Endothelial cell of umbilical vein (primary cell): ENCODE measurements around the gene KRTAP24-1. TPM values are rescaled to one million over a fixed set of nuclear protein-coding genes. Genes with fewer than 3 reads are reported as not detected.

Experiments
- BruUV-seq: library from RNA; stranded (reverse); fragments of 400-500 nt; replicated peaks from 2 replicates; lab custom pipeline; 2021; lab: Mats Ljungman, UMichigan
- CTCF ChIA-PET: fragments of 300-600, 350-600 bp; sonication (Branson Sonifier 250); formaldehyde crosslinking; loops from one replicate; lab custom pipeline; 2021; ENCODE audit warnings: antibody characterized with exemption, inconsistent platforms; lab: Charles Lee
- POLR2A ChIA-PET: fragments of 300-600, 350-600 bp; sonication (Branson Sonifier 250); formaldehyde crosslinking; loops from one replicate; lab custom pipeline; 2021; ENCODE audit warnings: antibody characterized with exemption, inconsistent platforms; lab: Charles Lee
- DNase-seq: peaks from one replicate; pipeline ENCODE4 v3.0.0-alpha.2; 2011; ENCODE audit warnings: low read depth, low spot score
- FAIRE-seq: peaks from 2 replicates; lab custom pipeline; 2011; peaks lifted over from hg19 to GRCh38; lab: Jason Lieb, UNC
- H2AFZ ChIP-seq: 2 replicates; pipeline ENCODE4 v1.6.0; 2012; ENCODE audit warnings: low read depth, low read length, control low read depth, inconsistent platforms
- H3K27ac ChIP-seq: 2 replicates; pipeline ENCODE4 v1.5.1; 2011; ENCODE audit warnings: low read depth, mild to moderate bottlenecking, control low read depth, low read length, moderate library complexity; ENCODE audit not compliant: insufficient read depth
- H3K27me3 ChIP-seq, 2 experiments: 2 replicates each; pipeline versions ENCODE4 v1.6.0 to v1.6.1; 2011; ENCODE audit warnings: low read length in 2 of 2, mixed read lengths in 1 of 2; ENCODE audit not compliant: control insufficient read depth in 2 of 2, insufficient read depth in 2 of 2
- H3K36me3 ChIP-seq, 2 experiments: 2 replicates in 1 of 2; 3 replicates in 1 of 2; pipeline ENCODE4 v1.5.1; 2011; ENCODE audit warnings: low read length in 2 of 2, mild to moderate bottlenecking in 1 of 2, moderate library complexity in 1 of 2; ENCODE audit not compliant: control insufficient read depth in 2 of 2, insufficient read depth in 2 of 2; ENCODE audit errors: extremely low read depth in 1 of 2
- H3K4me1 ChIP-seq: 3 replicates; pipeline ENCODE4 v1.5.1; 2011; ENCODE audit warnings: mild to moderate bottlenecking, low read length; ENCODE audit not compliant: control insufficient read depth, insufficient read depth; ENCODE audit errors: extremely low read depth
- H3K4me2 ChIP-seq: 2 replicates; pipeline ENCODE4 v1.6.1; 2011; ENCODE audit warnings: low read length, control low read depth, mixed read lengths; ENCODE audit not compliant: insufficient read depth
- H3K4me3 ChIP-seq, 3 experiments: fragments of 200-600 bp in 1 of 3; sonication (generic), shearing (Covaris generic) in 1 of 3; replicated peaks in 1 of 3; 2 replicates each; pipeline ENCODE4 v1.5.1; 2011 to 2016; ENCODE audit warnings: control low read depth in 3 of 3, low read length in 3 of 3, mild to moderate bottlenecking in 2 of 3, inconsistent platforms in 1 of 3, low read depth in 1 of 3, moderate library complexity in 1 of 3; ENCODE audit not compliant: insufficient read depth in 1 of 3
- H3K79me2 ChIP-seq: 2 replicates; pipeline ENCODE4 v1.6.0; 2012; ENCODE audit warnings: low read length, inconsistent platforms; ENCODE audit not compliant: control insufficient read depth, insufficient read depth
- H3K9ac ChIP-seq: replicated peaks from 2 replicates; pipeline ENCODE3; 2011; ENCODE audit warnings: low read length, control low read depth; ENCODE audit not compliant: insufficient read depth; ENCODE audit errors: extremely low read depth
- H3K9me1 ChIP-seq: replicated peaks from 3 replicates; pipeline ENCODE4 v1.6.0; 2011; ENCODE audit warnings: mild to moderate bottlenecking, low read length; ENCODE audit not compliant: control insufficient read depth, insufficient read depth; ENCODE audit errors: extremely low read depth
- H3K9me3 ChIP-seq: replicated peaks from 2 replicates; pipeline ENCODE4 v1.5.1; 2012; ENCODE audit warnings: low read length, inconsistent platforms; ENCODE audit not compliant: control insufficient read depth, insufficient read depth
- H4K20me1 ChIP-seq: replicated peaks from 2 replicates; pipeline ENCODE3; 2011; ENCODE audit warnings: mild to moderate bottlenecking, low read length; ENCODE audit not compliant: control insufficient read depth, insufficient read depth; ENCODE audit errors: extremely low read depth
- EZH2 ChIP-seq: IDR thresholded peaks from 2 replicates; pipeline ENCODE4 v1.6.1; 2012; ENCODE audit warnings: borderline replicate concordance, low read depth, mild to moderate bottlenecking, moderate library complexity, low read length, inconsistent platforms; ENCODE audit not compliant: severe bottlenecking
- FOS ChIP-seq: IDR thresholded peaks from 2 replicates; pipeline ENCODE4 v1.6.1; 2011; ENCODE audit warnings: mild to moderate bottlenecking, low read length, moderate library complexity, borderline replicate concordance; ENCODE audit not compliant: insufficient read depth
- JUN ChIP-seq: IDR thresholded peaks from 2 replicates; pipeline ENCODE4 v1.6.1; 2011; ENCODE audit warnings: borderline replicate concordance, low read depth; ENCODE audit not compliant: insufficient read length, insufficient read depth
- MYC ChIP-seq: IDR thresholded peaks from one replicate; pipeline ENCODE4 v1.6.1; 2011; ENCODE audit warnings: mild to moderate bottlenecking, low read depth, low read length
- POLR2A ChIP-seq: IDR thresholded peaks from 2 replicates; pipeline ENCODE4 v1.6.1; 2012; ENCODE audit warnings: low read depth, mild to moderate bottlenecking, control low read depth, low read length
- dilution Hi-C: fragments of 300-500 bp; cut with MboI; formaldehyde crosslinking; loops from one replicate; pipeline ENCODE4 v1.15.0; 2019; ENCODE audit warnings: low sequenced_read_pairs; ENCODE audit not compliant: extremely low pct_ligation_motif_present
- intact Hi-C: fragments of 100-400 bp; cut with micrococcal nuclease; formaldehyde crosslinking; loops from one replicate; pipeline ENCODE4 v1.10.0; 2022
- polyA plus RNA-seq, 4 experiments: library from polyadenylated mRNA; depleted of rRNA in 3 of 4; stranded (reverse) in 3 of 4; unstranded in 1 of 4; fragments of >200 nt; gene quantifications; 2 replicates each; pipeline versions ENCODE4 v1.2.1 to v1.2.3, GENCODE V29; 2011 to 2012; ENCODE audit warnings: missing spikeins in 1 of 4
- total RNA-seq: library from RNA; stranded (reverse); gene quantifications from 2 replicates; pipeline ENCODE4 v1.2.3, GENCODE V29; 2021
- TF ChIP-seq, protein P1 (sequence below), 2 donors: IDR thresholded peaks; 1 replicate in 1 of 2; 2 replicates in 1 of 2; pipeline ENCODE4 v1.5.1; 2011; ENCODE audit warnings: low read length in 2 of 2, mild to moderate bottlenecking in 2 of 2, moderate library complexity in 2 of 2, control low read depth in 1 of 2, inconsistent platforms in 1 of 2, low read depth in 1 of 2; ENCODE audit not compliant: insufficient read depth in 1 of 2; ENCODE audit errors: extremely low read depth in 1 of 2

KRTAP24-1 gene
- total and polyA plus RNA-seq, 2 donors (not counting 3 experiments of a cell fraction or from before 2014, with no cell fraction given) = not detected

DNA sequence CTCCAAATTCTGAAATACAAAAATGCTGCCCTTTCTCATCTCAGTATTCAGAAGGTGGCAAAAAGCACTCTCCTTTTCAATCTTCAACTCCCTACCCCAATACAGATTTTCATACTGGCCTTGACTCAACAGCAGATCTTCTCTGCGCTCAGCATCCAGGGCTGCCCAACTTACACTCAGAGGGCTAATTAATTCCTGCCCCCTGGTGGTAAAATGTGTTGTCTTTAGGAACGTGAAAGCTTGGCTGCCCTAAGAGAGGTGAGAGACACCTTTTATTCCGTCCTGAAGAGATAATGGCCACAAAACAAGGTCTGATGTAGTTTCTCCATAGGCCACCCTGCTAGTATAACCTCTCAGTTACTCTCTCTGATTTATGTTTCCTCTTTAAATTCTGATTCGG lies 25.0 kb downstream of the KRTAP24-1 start:
- no peak for FAIRE-seq
- no peaks in the 10 kb centered on the region for H3K27me3 ChIP-seq
- intact Hi-C loops = no loop called here
- BruUV-seq = no TSS peak
- H3K27ac ChIP-seq = no peak overlapping the region
- H3K4me2 ChIP-seq = no peak overlapping the region
- H3K9ac ChIP-seq = no peak overlapping the region
- H3K79me2 ChIP-seq = no peaks in the 10 kb centered on the region
- H3K9me3 ChIP-seq = no peaks in the 10 kb centered on the region
- H2AFZ ChIP-seq = no peak overlapping the region
- DNase-seq = no peak
- no peaks in the 10 kb centered on the region for H3K4me1 ChIP-seq
- H4K20me1 ChIP-seq = no peaks in the 10 kb centered on the region
- TF ChIP-seq EZH2 (no peak), POLR2A (no peak), FOS (no peak)
- TF ChIP-seq, protein P1, sequence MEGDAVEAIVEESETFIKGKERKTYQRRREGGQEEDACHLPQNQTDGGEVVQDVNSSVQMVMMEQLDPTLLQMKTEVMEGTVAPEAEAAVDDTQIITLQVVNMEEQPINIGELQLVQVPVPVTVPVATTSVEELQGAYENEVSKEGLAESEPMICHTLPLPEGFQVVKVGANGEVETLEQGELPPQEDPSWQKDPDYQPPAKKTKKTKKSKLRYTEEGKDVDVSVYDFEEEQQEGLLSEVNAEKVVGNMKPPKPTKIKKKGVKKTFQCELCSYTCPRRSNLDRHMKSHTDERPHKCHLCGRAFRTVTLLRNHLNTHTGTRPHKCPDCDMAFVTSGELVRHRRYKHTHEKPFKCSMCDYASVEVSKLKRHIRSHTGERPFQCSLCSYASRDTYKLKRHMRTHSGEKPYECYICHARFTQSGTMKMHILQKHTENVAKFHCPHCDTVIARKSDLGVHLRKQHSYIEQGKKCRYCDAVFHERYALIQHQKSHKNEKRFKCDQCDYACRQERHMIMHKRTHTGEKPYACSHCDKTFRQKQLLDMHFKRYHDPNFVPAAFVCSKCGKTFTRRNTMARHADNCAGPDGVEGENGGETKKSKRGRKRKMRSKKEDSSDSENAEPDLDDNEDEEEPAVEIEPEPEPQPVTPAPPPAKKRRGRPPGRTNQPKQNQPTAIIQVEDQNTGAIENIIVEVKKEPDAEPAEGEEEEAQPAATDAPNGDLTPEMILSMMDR (IDR thresholded peaks at IDR 0.05; ENCODE audit: extremely low read depth in 1 of 2, insufficient read depth in 1 of 2, low read depth in 1 of 2, low read length in 2 of 2) = no peak
- H3K36me3 ChIP-seq = no peaks in the 10 kb centered on the region
- no peak overlapping the region for H3K4me3 ChIP-seq
- ChIA-PET POLR2A (no interaction called here), CTCF (no interaction called here)
- H3K9me1 ChIP-seq = no peaks in the 10 kb centered on the region
- dilution Hi-C loops = no loop called here

DNA sequence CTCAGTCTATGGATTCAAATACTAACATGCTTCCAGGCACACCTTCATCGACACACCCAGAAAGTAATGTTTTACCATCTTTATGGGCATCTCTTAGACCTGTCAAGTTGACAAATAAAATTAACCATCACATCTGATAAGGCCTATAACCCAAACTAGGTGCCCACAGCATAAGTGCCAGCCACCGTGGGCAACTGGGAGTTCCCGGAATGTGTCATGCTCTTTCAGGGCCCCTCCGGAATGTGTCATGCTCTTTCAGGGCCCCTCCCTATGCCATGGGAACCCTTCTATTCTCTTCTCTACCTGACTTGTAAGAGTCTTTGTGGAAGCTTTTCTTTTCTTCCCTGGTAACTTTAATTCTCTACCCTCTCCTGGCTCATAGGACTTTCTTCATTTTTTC lies 26.6 kb downstream of the KRTAP24-1 start:
- BruUV-seq = no TSS peak
- Histone ChIP-seq H3K4me3 (no peak overlapping the region), H3K9me3 (no peaks in the 10 kb centered on the region), H3K36me3 (no peaks in the 10 kb centered on the region), H3K4me2 (no peak overlapping the region), H3K4me1 (no peaks in the 10 kb centered on the region), H3K79me2 (no peaks in the 10 kb centered on the region), H3K27ac (no peak overlapping the region), H3K9ac (no peak overlapping the region), H3K27me3 (no peaks in the 10 kb centered on the region), H3K9me1 (no peaks in the 10 kb centered on the region), H2AFZ (no peak overlapping the region), H4K20me1 (no peaks in the 10 kb centered on the region)
- dilution Hi-C loops = no loop called here
- TF ChIP-seq FOS = no peak
- TF ChIP-seq JUN = no peak
- no peak for TF ChIP-seq POLR2A
- no peak for TF ChIP-seq MYC
- POLR2A ChIA-PET = no interaction called here
- FAIRE-seq = no peak
- DNase-seq = no peak
- CTCF ChIA-PET = no interaction called here
- intact Hi-C loops = no loop called here
